Epithelial cell of esophagus (primary cell): ENCODE data around the gene GRIN1.
A peak's percentile ranks its signal among the peaks of the same experiment; 100 is the strongest.

Experiments
- DNase-seq: peaks from one replicate; pipeline ENCODE4 v3.0.0; 2010; ENCODE audit warnings: low read depth
- H3K4me3 ChIP-seq: 2 replicates; pipeline ENCODE4 v1.5.1; 2011; ENCODE audit warnings: mild to moderate bottlenecking, low read length, control low read depth
- TF ChIP-seq, protein P1 (sequence below): IDR thresholded peaks from 2 replicates; pipeline ENCODE4 v1.5.1; 2011; ENCODE audit warnings: low read depth, mild to moderate bottlenecking, low read length, control low read depth, inconsistent platforms; ENCODE audit not compliant: insufficient read depth; ENCODE audit errors: missing control alignments

GRIN1 gene

DNA sequence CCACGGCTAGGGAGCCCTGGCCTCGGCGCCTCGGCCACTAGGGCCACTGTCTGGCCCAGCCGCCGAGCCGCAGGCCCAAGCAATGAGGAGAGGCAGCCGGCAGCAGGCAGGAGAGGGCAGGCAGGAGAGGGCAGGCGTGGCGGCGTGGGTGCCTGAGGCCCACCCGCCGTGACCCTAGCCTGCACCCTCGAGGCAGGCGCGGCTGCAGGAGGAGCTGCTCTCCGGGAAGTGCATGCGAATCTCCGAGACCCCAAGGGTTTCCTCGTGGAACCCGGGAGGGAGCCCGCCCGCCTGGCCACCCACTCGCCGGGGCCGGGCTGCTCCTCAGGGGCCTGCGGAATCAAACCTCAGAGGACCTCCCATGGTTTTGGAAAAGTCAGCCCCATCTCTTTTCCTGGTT is 9.3 kb downstream of the GRIN1 start:
- no peak overlapping the region for H3K4me3 ChIP-seq
- no peak for DNase-seq
- TF ChIP-seq, protein P1, sequence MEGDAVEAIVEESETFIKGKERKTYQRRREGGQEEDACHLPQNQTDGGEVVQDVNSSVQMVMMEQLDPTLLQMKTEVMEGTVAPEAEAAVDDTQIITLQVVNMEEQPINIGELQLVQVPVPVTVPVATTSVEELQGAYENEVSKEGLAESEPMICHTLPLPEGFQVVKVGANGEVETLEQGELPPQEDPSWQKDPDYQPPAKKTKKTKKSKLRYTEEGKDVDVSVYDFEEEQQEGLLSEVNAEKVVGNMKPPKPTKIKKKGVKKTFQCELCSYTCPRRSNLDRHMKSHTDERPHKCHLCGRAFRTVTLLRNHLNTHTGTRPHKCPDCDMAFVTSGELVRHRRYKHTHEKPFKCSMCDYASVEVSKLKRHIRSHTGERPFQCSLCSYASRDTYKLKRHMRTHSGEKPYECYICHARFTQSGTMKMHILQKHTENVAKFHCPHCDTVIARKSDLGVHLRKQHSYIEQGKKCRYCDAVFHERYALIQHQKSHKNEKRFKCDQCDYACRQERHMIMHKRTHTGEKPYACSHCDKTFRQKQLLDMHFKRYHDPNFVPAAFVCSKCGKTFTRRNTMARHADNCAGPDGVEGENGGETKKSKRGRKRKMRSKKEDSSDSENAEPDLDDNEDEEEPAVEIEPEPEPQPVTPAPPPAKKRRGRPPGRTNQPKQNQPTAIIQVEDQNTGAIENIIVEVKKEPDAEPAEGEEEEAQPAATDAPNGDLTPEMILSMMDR = no peak

DNA sequence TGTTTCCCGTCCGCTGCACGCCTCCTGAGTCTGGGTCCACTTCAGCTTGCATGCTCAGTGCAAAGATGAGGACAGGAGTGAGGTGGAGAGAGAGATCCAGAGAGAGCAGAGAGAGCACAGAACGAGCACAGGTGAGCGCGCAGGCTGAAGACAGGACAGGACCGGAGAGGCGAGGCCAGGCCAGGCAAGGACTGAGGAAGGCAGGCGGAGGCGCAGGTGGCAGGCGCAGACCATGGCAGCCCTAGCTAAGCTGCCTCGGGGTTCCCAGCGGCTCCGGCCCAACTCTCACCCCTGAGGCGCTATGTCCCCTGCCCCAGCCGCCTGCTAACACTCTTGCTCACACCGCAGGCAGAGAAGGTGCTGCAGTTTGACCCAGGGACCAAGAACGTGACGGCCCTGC is 9.7 kb downstream of the GRIN1 start:
- H3K4me3 ChIP-seq = no peak overlapping the region
- TF ChIP-seq, protein P1 = no peak
- no peak for DNase-seq

DNA sequence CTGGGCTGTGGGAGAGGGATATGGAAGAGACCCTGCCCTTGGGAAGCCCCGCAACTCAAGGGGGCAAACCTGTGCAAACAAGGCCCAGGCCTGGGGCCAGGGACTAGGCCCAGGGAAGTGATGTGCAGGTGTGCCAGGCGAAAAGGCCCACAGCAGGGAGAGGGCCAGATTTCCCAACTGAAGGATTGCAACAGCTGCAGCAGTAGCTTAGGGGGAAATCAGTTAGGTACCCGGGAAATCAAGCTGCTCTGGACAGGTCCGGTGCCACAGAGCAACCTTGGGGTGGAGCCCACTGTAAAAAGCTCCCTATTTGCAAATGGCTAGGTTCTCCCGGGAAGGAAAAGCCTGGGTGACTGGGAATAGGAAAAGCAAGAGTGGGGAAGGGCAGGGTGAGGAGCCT is 10.4 kb downstream of the GRIN1 start:
- DNase-seq = no peak
- TF ChIP-seq, protein P1 = no peak
- no peak overlapping the region for H3K4me3 ChIP-seq

DNA sequence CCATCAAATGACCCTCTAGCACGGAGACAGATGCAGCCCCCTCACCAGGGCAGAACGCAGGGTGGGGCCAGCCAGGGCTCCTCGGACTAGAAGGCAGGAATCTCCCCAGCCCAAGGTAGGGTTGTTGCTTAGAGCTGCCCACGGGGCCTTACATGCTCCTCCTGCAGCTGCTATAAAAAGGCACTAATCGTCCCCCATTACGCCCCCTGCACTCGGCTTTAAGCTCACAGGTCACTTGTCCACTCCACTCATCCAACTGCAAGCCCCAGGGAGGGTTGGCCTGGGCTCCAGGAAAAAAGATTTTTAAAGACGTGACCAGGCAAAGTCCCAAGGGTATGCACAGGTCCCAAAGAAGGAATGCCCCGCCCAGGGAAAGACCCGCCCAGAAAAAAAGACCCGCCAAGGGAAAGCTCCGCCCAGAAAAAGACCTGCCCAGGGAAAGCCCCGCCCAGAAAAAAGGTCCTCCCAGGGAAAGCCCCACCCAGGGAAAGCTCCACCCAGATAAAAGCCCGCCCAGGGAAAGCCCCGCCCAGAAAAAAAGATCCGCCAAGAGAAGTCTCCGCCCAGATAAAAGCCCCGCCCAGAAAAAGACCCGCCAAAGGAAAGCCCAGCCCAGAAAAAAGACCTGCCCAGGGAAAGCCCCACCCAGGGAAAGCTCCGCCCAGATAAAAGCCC is 11.1 kb downstream of the GRIN1 start:
- H3K4me3 ChIP-seq = no peak overlapping the region
- DNase-seq = peak; percentile 17
- TF ChIP-seq, protein P1 = no peak

DNA sequence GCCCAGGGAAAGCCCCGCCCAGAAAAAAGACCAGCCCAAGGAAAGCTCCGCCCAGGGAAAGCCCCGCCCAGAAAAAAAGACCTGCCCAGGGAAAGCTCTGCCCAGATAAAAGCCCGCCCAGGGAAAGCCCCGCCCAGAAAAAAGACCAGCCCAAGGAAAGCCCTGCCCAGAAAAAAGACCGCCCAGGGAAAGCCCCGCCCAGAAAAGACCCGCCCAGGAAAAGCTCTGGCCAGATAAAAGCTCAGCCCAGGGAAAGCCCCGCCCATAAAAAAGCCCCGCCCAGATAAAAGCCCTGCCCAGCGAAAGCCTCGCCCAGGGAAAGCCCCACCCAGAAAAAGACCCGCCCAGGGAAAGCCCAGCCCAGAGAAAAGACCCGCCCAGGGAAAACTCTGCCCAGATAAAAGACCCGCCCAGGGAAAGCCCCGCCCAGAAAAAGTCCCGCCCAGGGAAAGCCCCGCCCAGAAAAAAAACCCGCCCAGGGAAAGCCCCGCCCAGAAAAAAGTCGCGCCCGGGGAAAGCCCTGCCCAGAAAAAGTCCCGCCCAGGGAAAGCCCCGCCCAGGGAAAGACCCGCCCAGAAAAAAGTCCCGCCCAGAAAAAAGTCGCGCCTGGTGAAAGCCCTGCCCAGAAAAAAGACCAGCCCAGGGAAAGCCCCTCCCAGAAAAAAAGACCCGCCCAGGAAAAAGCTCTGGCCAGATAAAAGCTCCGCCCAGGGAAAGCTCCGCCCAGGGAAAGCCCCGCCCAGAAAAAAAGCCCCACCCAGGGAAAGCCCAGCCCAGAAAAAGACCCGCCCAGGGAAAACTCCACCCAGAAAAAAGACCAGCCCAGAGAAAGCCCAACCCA is 11.9 kb downstream of the GRIN1 start:
- DNase-seq = peak; percentile 58
- H3K4me3 ChIP-seq = no peak overlapping the region
- TF ChIP-seq, protein P1 = no peak

DNA sequence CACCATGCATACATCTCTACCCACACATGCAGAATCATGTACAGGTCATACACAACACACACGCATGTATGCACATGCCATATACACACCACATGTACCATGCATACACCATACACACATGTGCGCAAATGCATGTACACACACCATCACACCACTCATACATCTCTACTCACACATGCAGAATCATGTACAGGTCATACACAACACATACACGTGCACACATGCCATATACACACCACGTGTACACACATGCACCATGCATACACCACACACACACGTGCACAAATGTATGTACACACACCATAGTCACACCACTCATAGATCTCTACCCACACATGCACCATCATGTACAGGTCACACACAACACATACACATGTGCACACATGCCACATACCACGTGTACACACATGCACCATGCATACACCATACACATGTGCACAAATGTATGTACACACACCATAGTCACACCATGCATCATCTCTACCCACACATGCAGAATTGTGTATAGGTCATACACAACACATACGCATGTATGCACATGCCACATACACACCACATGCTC is 14.0 kb downstream of the GRIN1 start:
- no peak overlapping the region for H3K4me3 ChIP-seq

More for the DNA sequence above, 14.0 kb downstream of the GRIN1 start:
- no peak for DNase-seq
- TF ChIP-seq, protein P1 = no peak
